T-helper 1 cell treated with Interleukin-12 subunit alpha and Interleukin-12 subunit beta and Interleukin-4 antibody, amounts not matched to agents 30 μg/mL and 1 μg/mL, for 36 hours (primary cell): ENCODE results near the gene VIPR2.

ENCODE experiments used
- H3K27ac Mint-ChIP-seq: one replicate; pipeline ENCODE4 v1.8.0; 2021; ENCODE audit warnings: mild to moderate bottlenecking, mixed read lengths
- H3K27me3 Mint-ChIP-seq: one replicate; pipeline ENCODE4 v1.8.0; 2021; ENCODE audit warnings: low read depth, mixed read lengths
- H3K36me3 Mint-ChIP-seq: one replicate; pipeline ENCODE4 v1.8.0; 2021; ENCODE audit warnings: low read depth, mixed read lengths
- H3K4me1 Mint-ChIP-seq: one replicate; pipeline ENCODE4 v1.8.0; 2021; ENCODE audit warnings: low read depth, mixed read lengths
- H3K4me3 Mint-ChIP-seq: one replicate; pipeline ENCODE4 v1.8.0; 2021; ENCODE audit warnings: mild to moderate bottlenecking, moderate library complexity, mixed read lengths
- H3K9me3 Mint-ChIP-seq: one replicate; pipeline ENCODE4 v1.8.0; 2021; ENCODE audit warnings: mixed read lengths

VIPR2 gene

DNA sequence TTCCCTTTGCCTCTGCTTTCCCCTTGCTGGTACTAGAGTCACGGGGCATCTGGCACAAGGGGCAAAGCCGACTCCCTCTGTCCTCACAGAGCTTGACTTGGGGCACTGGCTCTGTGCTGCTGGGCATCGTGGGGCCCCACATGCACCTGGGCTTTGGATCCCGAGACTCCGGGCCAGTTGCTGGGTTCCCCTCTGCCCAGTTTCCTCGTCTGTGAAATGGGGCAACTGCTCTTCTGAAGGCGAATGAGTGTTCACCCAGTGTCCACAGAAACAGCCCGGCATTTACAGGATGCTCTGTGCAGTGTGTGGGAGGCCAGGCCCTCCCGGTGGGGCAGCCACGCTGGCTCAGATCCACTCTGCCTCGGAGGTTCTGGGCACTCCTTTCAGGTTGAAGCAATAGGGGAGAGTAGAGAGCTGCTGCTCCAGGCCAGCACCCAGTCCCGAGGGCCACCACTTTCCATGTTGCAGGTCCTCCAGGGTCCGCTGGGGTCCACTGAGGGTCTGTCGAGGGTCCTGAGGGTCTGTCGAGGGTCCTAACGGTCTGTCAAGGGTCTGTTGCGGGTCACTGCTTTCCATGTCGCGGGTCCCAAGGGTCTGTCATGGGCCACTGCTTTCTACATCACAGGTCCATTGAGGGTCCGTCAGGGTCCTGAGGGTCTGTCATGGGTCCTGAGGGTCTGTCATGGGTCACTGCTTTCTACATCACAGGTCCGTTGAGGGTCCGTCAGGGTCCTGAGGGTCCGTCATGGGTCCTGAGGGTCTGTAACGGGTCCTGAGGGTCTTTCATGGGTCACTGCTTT, 103.6 kb downstream of the VIPR2 start:
- Mint-ChIP-seq H3K27ac (no peak overlapping the region), H3K36me3 (no peaks in the 10 kb centered on the region), H3K4me3 (no peak overlapping the region), H3K4me1 (no peaks in the 10 kb centered on the region), H3K9me3 (no peaks in the 10 kb centered on the region), H3K27me3 (peaks cover 3% of the 10 kb centered on the region)

DNA sequence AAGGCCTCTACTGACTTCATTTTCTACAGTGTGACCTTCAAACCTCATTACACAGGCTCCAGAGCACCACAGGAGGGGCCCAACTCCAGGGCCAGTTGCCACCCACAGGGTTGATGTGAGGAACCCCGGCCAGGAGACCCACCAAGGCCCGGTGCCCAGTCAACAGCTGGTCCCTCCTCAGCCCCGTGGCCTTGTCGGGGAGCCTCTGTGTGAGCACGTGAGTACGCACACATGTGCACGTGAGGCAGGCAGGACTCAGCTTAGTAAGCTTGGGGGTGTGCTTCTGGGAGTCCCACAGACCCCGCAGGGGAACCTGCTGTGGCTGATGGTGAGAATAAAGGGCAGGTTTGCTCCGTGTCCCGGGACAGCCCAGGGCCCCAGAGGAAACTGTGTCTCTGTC, 104.5 kb downstream of the VIPR2 start:
- H3K36me3 Mint-ChIP-seq: no peaks in the 10 kb centered on the region

DNA sequence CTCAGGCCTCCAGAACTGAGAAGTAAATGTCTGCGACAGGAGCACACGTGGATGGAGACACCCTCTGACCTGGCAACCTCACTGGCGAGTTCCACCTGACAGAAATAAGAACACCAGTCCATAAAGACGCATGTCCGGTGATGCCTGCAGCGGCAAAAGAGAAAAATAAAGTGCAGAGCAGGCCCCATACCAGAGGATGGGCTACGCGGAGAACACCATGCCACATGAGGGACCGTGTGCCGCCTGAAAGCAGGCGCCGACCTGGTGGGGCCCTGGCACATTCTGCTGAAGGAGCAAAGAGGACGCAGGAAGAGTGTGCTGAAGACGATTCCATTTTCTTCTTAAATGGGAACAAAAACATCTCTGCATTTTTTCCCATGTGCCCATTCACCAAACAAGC, 105.0 kb downstream of the VIPR2 start:
- H3K9me3 Mint-ChIP-seq: no peaks in the 10 kb centered on the region
- H3K27me3 Mint-ChIP-seq: no peaks in the 10 kb centered on the region
- no peaks in the 10 kb centered on the region for H3K4me1 Mint-ChIP-seq
- H3K36me3 Mint-ChIP-seq: no peaks in the 10 kb centered on the region
- H3K4me3 Mint-ChIP-seq: no peak overlapping the region
- H3K27ac Mint-ChIP-seq: no peak overlapping the region

More for the DNA sequence above, 104.5 kb downstream of the VIPR2 start:
- no peak overlapping the region for H3K27ac Mint-ChIP-seq
- no peaks in the 10 kb centered on the region for H3K4me1 Mint-ChIP-seq
- H3K4me3 Mint-ChIP-seq: no peak overlapping the region
- H3K9me3 Mint-ChIP-seq: no peaks in the 10 kb centered on the region
- peaks cover 3% of the 10 kb centered on the region for H3K27me3 Mint-ChIP-seq

DNA sequence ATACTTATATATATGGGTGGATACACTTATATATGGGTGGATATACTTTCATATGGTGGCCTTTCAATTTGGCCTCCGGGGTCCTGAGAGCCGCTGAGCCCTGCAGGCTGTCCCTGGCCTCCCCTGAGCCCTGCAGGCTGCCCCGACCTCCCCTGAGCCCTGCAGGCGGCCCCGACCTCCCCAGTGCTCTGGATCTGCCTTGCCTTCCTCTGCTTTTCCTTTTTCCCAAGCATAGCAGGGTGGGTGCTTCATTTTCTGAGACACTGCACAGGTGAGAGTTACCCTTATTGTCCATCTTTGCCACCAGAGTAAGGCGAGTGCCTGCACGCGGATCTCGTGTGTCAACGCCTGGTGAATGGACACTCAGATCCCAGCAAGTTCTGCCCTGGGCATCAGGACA, 106.6 kb downstream of the VIPR2 start:
- Mint-ChIP-seq H3K27me3 (no peaks in the 10 kb centered on the region), H3K36me3 (no peaks in the 10 kb centered on the region), H3K4me1 (no peaks in the 10 kb centered on the region), H3K27ac (no peak overlapping the region), H3K9me3 (no peaks in the 10 kb centered on the region), H3K4me3 (no peak overlapping the region)

DNA sequence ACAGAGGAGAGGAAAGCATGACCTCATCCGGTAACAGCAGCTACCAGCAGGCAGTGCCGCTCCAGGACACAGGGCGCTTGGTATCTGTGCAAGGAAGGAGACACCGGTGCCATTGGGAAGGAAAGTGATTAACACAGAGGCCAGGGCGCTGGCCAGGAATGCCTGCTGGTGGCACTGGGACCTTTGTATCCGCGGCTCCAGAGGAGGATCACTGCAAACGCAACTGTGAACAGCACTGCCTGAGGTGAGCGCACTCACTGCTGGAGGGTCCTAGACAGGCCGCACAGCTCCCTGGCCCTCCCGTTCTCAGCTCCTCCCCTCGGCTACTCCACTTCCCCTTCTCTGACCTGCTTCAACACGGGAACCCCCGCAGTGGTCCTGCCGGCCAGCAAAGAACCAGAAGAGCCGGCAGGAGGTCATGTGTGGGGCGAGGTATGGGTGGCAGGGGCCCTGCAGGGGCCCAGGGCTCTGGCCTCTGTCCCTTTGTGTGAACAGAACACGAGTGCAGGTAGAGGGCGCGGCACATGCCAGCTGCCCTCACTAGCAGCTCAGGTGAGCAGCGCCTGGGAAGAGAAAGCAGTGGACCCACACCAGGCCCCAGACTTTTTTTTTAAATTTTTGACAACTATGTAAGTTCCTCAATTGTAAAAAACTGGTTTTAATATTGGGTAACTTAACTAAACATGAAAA, 107.6 kb downstream of the VIPR2 start:
- H3K4me3 Mint-ChIP-seq: no peak overlapping the region
- H3K27me3 Mint-ChIP-seq: no peaks in the 10 kb centered on the region
- no peaks in the 10 kb centered on the region for H3K4me1 Mint-ChIP-seq

DNA sequence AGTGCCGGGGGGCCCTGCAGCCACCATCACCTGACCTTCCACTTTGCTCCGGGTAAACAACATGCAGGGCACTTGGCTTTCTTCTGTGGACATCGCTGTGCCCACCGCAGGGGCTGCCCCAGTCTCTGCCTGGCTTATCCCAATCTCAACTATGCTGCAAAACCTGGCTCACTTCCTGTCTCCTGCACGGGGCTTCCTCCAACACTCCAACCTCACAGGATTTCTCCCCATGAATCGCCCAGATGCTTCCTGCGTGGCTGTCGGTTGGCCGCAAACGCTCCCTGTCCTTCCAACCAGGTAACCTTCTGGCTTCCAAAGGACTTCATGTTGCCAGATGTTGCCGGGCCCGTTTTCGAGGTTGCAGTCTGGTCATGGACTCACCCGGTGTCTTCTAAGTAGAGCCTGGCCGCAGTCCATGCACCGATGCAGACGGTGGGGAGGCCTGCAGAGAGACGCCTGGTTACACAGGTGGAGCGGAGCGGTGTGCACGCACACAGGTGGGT, 109.0 kb downstream of the VIPR2 start:
- no peak overlapping the region for H3K4me3 Mint-ChIP-seq
- H3K9me3 Mint-ChIP-seq: no peaks in the 10 kb centered on the region
- H3K4me1 Mint-ChIP-seq: no peaks in the 10 kb centered on the region
- H3K27me3 Mint-ChIP-seq: peaks cover 5% of the 10 kb centered on the region
- H3K27ac Mint-ChIP-seq: no peak overlapping the region
- H3K36me3 Mint-ChIP-seq: no peaks in the 10 kb centered on the region

More for the DNA sequence above, 107.6 kb downstream of the VIPR2 start:
- Mint-ChIP-seq H3K27ac (no peak overlapping the region), H3K36me3 (no peaks in the 10 kb centered on the region), H3K9me3 (no peaks in the 10 kb centered on the region)

DNA sequence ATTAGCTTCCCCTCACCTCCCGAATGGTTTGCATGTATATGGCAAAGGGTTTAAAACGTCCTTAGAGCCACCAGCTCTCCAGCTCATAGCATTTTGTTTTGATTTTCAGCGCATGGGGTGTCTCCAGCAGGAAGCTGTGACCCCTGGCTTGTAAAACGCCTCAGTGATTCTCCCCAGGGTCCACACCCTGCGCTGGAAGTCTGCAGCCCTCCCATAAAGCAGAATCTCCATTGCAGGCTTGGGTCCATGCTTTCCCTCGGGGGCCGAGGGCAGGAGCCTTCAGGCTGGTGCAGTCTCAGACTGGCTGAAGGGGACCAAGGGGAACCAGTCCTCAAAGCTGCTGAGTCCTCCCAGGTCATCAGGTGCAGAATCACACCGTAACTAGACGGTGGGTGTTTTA, 109.7 kb downstream of the VIPR2 start:
- H3K4me1 Mint-ChIP-seq: no peaks in the 10 kb centered on the region
- no peak overlapping the region for H3K27ac Mint-ChIP-seq
- H3K36me3 Mint-ChIP-seq: no peaks in the 10 kb centered on the region
- no peak overlapping the region for H3K4me3 Mint-ChIP-seq
- H3K27me3 Mint-ChIP-seq: peaks cover 6% of the 10 kb centered on the region
- H3K9me3 Mint-ChIP-seq: no peaks in the 10 kb centered on the region

DNA sequence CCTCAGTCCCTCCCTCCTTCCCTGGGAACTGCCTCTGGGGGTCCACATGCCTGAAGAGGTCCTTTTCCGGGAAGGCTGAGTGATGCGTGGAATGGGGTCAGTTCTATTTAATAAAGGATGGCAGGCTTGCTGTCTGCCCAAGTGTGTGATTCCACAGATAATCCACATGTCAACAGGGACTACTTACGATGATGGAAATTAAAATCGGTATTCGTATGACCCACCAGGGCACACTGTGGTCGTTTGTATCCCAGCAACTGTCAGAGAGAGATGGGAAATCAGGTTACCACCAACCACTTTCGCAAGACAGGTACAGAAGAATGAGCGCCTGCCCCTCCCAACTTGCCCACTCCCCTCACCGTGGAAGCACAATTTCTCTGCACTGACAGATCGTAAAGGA, 110.3 kb downstream of the VIPR2 start:
- Mint-ChIP-seq H3K27ac (no peak overlapping the region), H3K9me3 (no peaks in the 10 kb centered on the region), H3K4me1 (no peaks in the 10 kb centered on the region), H3K27me3 (peaks cover 6% of the 10 kb centered on the region), H3K36me3 (no peaks in the 10 kb centered on the region), H3K4me3 (no peak overlapping the region)

DNA sequence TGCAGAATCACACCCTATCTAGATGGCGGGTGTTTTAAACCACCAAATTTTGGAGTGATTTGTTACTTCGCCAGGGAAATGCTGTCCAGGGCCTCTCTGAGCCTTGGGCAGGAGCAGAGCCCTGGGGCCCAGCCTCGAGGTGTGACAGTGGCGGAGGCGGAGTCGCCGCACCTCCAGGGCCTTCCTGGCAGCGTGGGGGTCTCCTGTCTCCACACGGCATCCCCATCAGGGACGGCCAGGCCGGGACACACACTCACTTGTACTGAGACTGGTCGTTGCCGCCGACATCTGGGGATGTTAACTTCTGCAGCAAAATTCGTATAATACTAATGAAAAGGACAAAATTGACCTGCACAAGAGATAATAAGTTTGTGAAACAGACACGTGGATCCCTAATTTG, 110.7 kb downstream of the VIPR2 start:
- Mint-ChIP-seq H3K27me3 (peaks cover 6% of the 10 kb centered on the region), H3K4me3 (no peak overlapping the region), H3K9me3 (no peaks in the 10 kb centered on the region), H3K36me3 (no peaks in the 10 kb centered on the region), H3K4me1 (no peaks in the 10 kb centered on the region), H3K27ac (no peak overlapping the region)

DNA sequence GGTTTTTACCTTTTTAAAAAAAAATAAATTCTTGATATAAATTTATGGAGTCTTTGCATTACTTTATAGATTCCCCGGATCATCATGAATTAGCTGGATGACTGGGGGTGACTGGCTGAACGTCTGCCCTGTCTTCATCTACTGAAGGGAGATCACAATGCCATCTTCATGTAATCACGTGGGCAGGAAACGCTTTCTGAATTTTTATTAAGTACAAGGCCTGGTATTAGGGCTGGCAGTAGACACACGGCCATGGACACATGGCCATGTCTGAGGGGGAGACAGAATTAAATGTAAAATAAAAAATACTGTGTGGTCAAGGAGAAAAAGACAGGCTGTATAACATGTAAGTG, 111.2 kb downstream of the VIPR2 start:
- Mint-ChIP-seq H3K27ac (no peak overlapping the region), H3K4me1 (no peaks in the 10 kb centered on the region), H3K27me3 (peaks cover 6% of the 10 kb centered on the region), H3K4me3 (no peak overlapping the region), H3K9me3 (no peaks in the 10 kb centered on the region), H3K36me3 (no peaks in the 10 kb centered on the region)

DNA sequence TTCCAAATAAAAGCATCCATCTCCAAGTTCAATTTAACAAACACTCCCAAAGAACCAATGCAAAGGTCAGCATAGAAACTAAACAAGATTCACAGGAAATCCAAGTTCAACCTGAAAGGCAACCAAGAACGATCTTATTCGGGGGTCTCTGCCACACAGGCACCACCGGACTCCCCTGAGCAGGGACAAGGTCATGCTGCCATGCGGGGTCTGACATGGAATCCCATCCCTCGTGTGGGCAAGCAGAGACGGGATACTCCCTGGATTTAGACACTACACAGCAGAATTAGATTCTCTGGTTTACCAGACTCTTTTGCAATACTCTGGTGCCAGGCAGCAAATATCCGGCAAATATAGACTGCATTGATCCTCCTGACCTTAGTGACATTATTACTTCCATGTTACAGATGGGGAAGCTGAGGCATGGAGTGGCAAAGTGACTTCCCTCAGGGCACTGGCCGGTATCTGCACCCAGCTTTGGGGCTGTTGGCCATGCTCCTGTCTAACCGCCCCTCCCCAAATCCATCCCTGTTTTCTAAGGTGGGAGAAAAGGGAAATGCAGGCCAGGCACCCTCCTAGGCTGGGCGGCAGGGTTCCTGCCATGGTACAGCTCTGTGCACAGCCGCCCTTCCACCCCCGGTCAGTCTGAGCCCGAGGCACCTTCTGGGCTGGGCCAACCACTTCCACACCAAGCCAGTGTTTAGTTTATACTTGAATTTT, 111.8 kb downstream of the VIPR2 start:
- Mint-ChIP-seq H3K9me3 (no peaks in the 10 kb centered on the region), H3K27ac (no peak overlapping the region), H3K36me3 (no peaks in the 10 kb centered on the region), H3K27me3 (peaks cover 6% of the 10 kb centered on the region), H3K4me1 (no peaks in the 10 kb centered on the region), H3K4me3 (no peak overlapping the region)

DNA sequence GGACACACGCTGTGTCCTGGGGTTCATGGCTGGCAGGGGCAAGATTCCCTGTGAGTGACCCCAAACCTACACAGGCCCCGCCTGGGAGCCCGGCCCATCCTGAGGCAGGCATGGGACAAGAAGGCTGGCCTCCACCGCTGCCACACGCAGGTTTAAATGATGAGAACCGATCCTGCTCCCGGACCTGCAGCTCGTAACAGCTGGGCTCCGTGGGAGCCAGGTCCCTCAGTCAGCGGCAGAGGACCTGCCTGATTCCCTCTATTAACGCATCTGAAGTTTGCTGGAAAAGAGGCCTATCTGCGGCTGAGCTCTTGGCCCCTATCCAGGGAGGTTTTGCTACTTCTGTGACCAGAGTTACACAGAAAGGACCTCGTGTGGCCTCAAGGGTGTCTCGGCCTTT, 112.3 kb downstream of the VIPR2 start:
- no peaks in the 10 kb centered on the region for H3K36me3 Mint-ChIP-seq

DNA sequence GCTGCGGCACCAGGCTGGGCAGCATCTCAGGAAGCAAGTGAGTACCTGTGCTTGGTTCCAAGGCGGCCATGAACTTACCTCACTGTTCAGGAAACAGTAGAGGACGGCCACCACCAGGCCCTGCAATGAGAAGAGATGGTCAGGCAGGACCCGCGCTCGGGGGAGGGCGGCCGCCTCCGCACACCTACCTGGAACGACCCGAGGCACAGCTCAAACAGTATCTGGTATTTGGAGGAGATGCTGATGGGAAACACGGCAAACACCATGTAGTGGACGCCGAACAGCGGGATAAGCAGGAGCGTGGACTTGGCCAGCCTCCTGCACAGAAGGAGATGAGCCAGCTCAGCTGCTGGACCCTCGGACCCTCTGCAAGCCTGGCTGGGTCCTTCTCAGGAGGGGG, 112.9 kb downstream of the VIPR2 start:
- Mint-ChIP-seq H3K27ac (no peak overlapping the region), H3K4me1 (peaks cover under 1% of the 10 kb centered on the region)

More for the DNA sequence above, 112.3 kb downstream of the VIPR2 start:
- no peak overlapping the region for H3K4me3 Mint-ChIP-seq
- H3K9me3 Mint-ChIP-seq: no peaks in the 10 kb centered on the region
- H3K27me3 Mint-ChIP-seq: peaks cover 6% of the 10 kb centered on the region
- no peak overlapping the region for H3K27ac Mint-ChIP-seq
- no peaks in the 10 kb centered on the region for H3K4me1 Mint-ChIP-seq

DNA sequence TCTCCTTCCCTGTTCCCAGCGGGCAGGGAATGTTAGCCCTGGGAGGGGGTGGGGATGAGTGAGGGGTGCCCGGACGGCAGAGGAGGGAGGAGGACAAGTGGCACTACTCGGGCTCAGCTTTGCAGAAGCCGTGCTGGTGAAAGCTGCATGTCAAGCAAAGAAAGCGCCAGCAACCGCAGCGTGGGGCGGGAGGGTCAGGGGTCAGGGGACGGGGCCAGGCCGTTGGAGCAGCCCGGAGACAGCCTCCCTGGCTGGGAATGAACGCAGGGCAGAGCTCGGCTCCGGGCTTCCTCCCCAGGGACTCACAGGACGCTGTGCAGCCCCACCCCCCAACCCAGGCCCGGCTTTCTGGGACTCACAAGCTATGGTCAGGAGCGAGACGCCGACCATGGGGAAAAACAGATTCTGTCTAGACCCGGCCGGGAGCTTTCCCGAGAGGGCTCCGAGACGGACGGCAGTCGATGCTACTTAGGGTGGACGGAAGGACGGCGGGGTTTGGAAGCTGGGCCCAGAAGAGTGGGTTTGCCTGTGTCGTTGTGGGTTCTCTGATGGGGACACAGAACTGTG, 113.4 kb downstream of the VIPR2 start:
- Mint-ChIP-seq H3K9me3 (no peaks in the 10 kb centered on the region), H3K36me3 (no peaks in the 10 kb centered on the region), H3K4me1 (peaks cover 6% of the 10 kb centered on the region), H3K27ac (no peak overlapping the region), H3K27me3 (peaks cover 11% of the 10 kb centered on the region), H3K4me3 (peak overlapping the region; percentile 7)

More for the DNA sequence above, 112.9 kb downstream of the VIPR2 start:
- Mint-ChIP-seq H3K27me3 (peaks cover 7% of the 10 kb centered on the region), H3K9me3 (no peaks in the 10 kb centered on the region), H3K36me3 (no peaks in the 10 kb centered on the region), H3K4me3 (no peak overlapping the region)
